Fibroblast of villous mesenchyme (primary cell): ENCODE data around the gene PTPRM. TPM values are rescaled to one million over a fixed set of nuclear protein-coding genes. Genes with fewer than 3 reads are reported as not detected.

ENCODE experiments used
- DNase-seq: peaks from one replicate; pipeline ENCODE4 v3.0.0-alpha.2; 2010; ENCODE audit warnings: low read depth
- H3K4me3 ChIP-seq: 2 replicates; pipeline ENCODE4 v1.5.1; 2011; ENCODE audit warnings: low read depth, mild to moderate bottlenecking, low read length
- total RNA-seq: library from RNA; depleted of rRNA; stranded (reverse); fragments of >200 nt; gene quantifications from 2 replicates; pipeline ENCODE4 v1.2.3, GENCODE V29; 2012
- TF ChIP-seq, protein P1 (sequence below): IDR thresholded peaks from 2 replicates; pipeline ENCODE4 v1.5.1; 2012; ENCODE audit warnings: low read depth, mild to moderate bottlenecking, low read length; ENCODE audit not compliant: insufficient read depth

PTPRM gene
- total RNA-seq, 1 donor, result 56.1 TPM

DNA sequence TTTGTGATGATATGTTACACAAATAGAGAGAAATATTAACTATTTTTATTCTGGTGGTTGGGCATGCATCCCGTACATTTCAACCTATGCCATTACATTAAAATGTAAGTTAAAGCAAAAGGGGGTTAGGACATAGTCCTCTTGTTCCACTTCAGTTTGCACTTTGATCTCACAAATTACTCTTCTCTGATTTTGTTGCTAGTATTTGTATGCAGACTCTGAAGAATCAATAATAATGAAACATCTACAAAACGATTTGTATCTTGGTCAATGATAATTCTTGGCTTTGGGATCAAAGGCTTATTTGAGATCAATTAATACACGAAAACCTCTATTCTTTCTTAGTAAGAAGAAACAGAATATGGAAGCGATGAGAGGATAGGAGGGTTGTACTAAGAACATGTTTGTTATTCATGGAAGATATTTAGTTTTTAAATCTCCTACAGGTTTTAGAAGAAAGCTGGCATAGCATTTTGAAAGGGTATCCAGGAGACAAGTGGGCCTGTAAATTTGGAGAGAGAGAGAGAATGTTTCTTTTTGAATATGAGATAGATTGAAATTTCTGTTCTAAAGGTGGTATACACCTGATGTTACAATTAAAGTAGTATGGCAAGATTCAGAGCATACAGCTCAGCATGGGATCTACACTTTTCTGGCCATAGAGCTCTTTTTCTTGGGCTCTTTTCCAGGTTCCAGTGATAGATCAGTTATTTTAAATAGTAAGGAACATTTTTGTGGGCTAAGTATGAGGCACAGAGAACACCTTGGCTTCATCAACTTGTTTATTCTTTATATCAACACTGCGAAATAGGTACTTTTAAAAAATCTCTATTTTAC, 347.9 kb downstream of the PTPRM start:
- DNase-seq, result no peak
- no peak overlapping the region for H3K4me3 ChIP-seq
- TF ChIP-seq, protein P1, sequence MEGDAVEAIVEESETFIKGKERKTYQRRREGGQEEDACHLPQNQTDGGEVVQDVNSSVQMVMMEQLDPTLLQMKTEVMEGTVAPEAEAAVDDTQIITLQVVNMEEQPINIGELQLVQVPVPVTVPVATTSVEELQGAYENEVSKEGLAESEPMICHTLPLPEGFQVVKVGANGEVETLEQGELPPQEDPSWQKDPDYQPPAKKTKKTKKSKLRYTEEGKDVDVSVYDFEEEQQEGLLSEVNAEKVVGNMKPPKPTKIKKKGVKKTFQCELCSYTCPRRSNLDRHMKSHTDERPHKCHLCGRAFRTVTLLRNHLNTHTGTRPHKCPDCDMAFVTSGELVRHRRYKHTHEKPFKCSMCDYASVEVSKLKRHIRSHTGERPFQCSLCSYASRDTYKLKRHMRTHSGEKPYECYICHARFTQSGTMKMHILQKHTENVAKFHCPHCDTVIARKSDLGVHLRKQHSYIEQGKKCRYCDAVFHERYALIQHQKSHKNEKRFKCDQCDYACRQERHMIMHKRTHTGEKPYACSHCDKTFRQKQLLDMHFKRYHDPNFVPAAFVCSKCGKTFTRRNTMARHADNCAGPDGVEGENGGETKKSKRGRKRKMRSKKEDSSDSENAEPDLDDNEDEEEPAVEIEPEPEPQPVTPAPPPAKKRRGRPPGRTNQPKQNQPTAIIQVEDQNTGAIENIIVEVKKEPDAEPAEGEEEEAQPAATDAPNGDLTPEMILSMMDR, result no peak

DNA sequence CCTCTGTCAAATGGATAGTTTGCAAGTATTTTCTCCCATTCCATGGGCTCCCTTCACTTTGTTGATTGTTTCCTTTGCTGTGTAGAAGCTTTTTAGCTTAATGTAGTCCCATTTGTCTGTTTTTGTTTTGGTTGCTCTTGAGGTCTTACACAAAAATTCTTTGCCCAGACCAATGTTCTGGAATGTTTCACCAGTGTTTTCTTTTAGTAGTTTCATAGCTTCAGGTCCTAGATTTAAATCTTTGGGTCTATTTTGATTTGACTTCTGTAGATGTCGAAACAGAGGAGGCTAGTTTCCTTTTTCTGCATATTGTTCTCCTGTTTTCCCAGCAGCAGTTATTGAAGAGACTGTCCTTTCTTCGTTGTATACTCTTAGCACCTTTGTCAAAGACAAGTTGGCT, 351.6 kb downstream of the PTPRM start:
- peak; percentile 85 for DNase-seq
- no peak overlapping the region for H3K4me3 ChIP-seq
- TF ChIP-seq, protein P1, result no peak

DNA sequence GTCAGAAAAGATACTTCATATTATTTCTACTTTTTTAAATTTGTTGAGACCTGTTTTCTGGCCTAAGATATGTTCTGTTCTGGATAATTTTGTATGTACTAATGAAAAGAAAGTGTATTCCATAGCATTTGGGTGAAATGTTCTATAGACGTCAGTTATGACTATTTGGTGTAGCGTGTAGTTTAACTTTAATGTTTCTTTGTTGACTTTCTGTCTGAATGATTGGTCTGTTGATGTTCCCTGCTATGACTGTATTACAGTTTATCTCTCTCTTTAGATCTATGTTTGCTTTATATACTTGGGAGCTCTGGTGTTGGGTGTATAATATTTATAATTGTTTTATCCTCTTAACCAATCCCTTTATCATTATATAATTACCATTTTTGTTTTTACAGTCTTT, 352.4 kb downstream of the PTPRM start:
- TF ChIP-seq, protein P1, result no peak
- H3K4me3 ChIP-seq, result no peak overlapping the region
- peak; percentile 78 for DNase-seq

DNA sequence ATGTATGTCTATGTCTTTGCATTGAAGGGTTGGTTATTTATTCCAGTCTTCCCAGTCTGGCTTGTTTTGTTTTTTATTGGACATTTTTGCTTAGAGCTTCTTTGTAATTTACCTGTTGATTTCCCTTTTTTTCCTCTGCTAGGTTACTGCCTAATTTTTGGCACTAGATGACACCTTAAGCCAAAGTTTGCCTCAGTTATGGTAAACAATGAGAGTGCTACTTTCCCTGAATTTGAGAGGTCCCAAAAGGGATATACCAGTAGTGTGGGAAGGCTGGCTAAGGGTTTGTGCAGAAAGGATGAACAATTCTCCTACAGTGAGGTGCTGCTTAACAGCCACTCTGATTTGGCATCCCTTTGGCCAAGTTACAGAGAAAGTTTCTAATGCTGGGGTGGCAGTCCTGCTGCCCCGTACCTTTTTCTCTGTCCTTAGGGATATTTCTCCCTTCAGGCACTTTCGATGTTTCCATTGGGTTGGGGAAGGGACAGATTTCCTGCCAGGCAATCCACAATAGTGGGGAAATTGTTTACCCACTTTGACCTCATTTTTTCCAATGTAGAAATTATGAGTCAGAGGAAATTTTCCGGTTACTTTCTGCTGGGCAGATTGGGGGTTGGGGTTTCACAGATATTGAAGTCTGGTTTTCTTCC, 354.9 kb downstream of the PTPRM start:
- TF ChIP-seq, protein P1, result no peak
- peak; percentile 83 for DNase-seq
- H3K4me3 ChIP-seq, result no peak overlapping the region

DNA sequence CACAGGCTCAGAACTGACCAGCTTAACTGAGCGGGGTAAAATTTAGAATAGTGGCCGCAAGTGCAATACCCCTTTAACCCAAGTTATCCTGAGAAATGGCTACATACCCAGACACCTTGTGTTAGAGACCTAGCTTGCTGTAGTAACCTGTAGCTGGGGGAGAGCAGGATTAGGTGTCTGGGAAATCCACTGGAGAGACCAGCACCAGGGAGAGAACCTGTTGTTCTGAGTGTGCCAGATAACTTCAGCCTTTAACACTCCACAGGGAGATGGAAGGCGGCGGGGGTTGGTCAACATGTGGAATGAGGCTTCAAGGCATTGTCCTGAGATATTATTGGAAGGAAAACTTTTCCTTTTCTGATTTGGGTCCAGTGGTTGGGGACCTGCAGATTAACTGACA, 356.0 kb downstream of the PTPRM start:
- no peak for DNase-seq
- H3K4me3 ChIP-seq, result no peak overlapping the region
- TF ChIP-seq, protein P1, result no peak

DNA sequence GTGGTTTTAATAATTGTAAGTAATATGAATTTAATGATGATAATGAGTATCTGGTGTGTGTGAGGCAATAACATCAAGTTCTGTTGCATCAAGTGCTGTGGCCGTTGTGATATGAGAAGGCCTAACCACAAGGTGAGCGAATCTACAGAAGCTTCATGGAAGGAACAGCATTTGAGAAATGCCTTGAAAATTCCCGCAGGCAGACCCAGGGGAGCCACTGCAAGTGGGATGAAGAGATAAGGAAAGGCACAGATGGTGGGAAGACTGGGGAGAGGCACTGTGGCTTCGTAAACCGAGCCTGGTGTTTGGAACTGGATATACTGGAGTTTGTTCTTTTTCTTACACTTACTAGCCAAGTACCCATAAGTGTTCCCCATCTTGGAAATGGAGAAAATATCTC, 357.5 kb downstream of the PTPRM start:
- no peak for DNase-seq
- TF ChIP-seq, protein P1, result no peak
- no peak overlapping the region for H3K4me3 ChIP-seq
